Measurements from ENCODE around the gene DDX47. TPM values are rescaled to one million over a fixed set of nuclear protein-coding genes. Genes with fewer than 3 reads are reported as not detected.

DDX47 gene
- total RNA-seq, 1 donor from 2014 or later: 45.1 TPM

DNA sequence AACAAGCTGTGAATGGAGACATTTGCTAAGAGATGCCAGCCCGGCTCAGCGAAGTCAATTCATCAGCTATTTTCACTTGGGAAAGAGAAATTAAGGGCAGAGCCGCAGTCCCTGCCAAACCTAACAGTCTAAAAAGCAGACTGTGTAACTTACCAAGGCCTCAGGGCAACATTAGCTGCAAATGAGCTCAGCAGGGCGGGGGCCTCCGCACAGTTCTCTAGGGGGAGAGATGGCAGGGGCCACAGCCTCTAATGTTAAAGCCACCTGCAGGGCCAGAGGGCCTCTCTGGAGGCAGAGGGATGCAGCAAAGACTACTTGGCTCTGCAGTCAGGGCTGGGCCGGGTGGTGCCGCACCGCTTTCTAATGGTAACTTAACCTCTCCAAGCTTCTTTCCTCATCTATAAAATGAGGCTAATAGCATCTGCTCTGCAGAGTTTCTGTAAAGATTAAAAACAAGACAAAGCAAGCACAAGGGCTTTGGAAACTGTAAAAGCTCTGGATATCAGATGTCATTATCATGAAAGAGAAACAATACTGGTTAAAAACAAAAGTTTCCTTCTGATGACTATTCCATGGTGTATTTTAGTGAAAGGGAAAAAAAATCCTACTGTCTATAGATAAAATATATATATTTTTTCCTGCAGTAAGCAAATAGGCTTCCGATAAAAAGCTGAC, 64.8 kb downstream of the DDX47 start:
- Histone ChIP-seq H3K4me3 (no peak overlapping the region), H3K36me3 (no peaks in the 10 kb centered on the region), H3K4me1 (no peaks in the 10 kb centered on the region), H3K9me3 (no peaks in the 10 kb centered on the region), H3K27me3 (ENCODE audit: low read depth) (no peaks in the 10 kb centered on the region), H3K27ac (no peak overlapping the region)
- intact Hi-C loops (cut with DNase I): no loop called here
- no peak for TF ChIP-seq CTCF (IDR thresholded peaks at IDR 0.05)
- ATAC-seq: no peak
- DNase-seq: no peak

Small RNA genes within 50 kb of the gene (microRNA-seq; reads per million reads assigned to microRNA genes)
- not detected for gene MIR613 (ENCODE audit: borderline number of aligned reads)

Other genes with a start within 250 kb of the DDX47 start
- gene CREBL2, start 201.5 kb upstream of the DDX47 start, total RNA-seq: 46.3 TPM
- not detected for gene GPR19, start 117.2 kb upstream of the DDX47 start, total RNA-seq
- 57.7 TPM for gene CDKN1B, start 96.0 kb upstream of the DDX47 start, total RNA-seq
- gene APOLD1, start 27.7 kb upstream of the DDX47 start, total RNA-seq: 11.0 TPM
- 482 TPM for gene GPRC5A, start 78.2 kb downstream of the DDX47 start, total RNA-seq
- not detected for gene GPRC5D, start 138.8 kb downstream of the DDX47 start, total RNA-seq
- gene HEBP1, start 186.9 kb downstream of the DDX47 start, total RNA-seq: 72.7 TPM
- gene FAM234B, start 231.0 kb downstream of the DDX47 start, total RNA-seq: 7.5 TPM

All from lower lobe of right lung (tissue), 2 donors.